OCI-LY3 (cell line): ENCODE data around the gene CASQ2.

ENCODE experiments used
- H2AFZ ChIP-seq: fragments of 200-600, 300-600 bp; shearing (Covaris generic); 2 replicates; pipeline ENCODE4 v1.6.0; 2014; ENCODE audit warnings: antibody characterized with exemption, low read depth, low read length
- H3K27ac ChIP-seq: fragments of 200-600, 300-600 bp; sonication (generic); 2 replicates; pipeline ENCODE4 v1.5.1; 2014; ENCODE audit warnings: mild to moderate bottlenecking, low read length, moderate library complexity, mixed read lengths
- H3K27me3 ChIP-seq: fragments of 200-600, 300-600 bp; sonication (generic); 2 replicates; pipeline ENCODE4 v1.6.1; 2014; ENCODE audit warnings: low read depth, low read length, mixed read lengths
- H3K36me3 ChIP-seq: fragments of 200-600, 300-600 bp; sonication (generic); replicated peaks from 2 replicates; pipeline ENCODE3; 2014; ENCODE audit warnings: low read depth, low read length, mixed read lengths
- H3K4me1 ChIP-seq: fragments of 300-600, 200-600 bp; sonication (generic); 2 replicates; pipeline ENCODE4 v1.6.1; 2014; ENCODE audit warnings: low read length, mixed read lengths
- H3K4me2 ChIP-seq: fragments of 200-600, 300-600 bp; sonication (generic); 2 replicates; pipeline ENCODE4 v1.6.1; 2014; ENCODE audit warnings: low read length, mixed read lengths
- H3K4me3 ChIP-seq: fragments of 300-600, 200-600 bp; sonication (generic); 2 replicates; pipeline ENCODE4 v1.5.1; 2014; ENCODE audit warnings: antibody characterized with exemption, mild to moderate bottlenecking, low read length, moderate library complexity
- H3K79me2 ChIP-seq: fragments of 300-600, 200-600 bp; shearing (Covaris generic); 2 replicates; pipeline ENCODE4 v1.6.1; 2014; ENCODE audit warnings: mild to moderate bottlenecking, low read length, mixed read lengths
- H3K9ac ChIP-seq: fragments of 300-600, 200-600 bp; shearing (Covaris generic); 2 replicates; pipeline ENCODE4 v1.6.0; 2014; ENCODE audit warnings: mild to moderate bottlenecking, low read length, moderate library complexity
- H3K9me3 ChIP-seq: fragments of 200-600, 300-600 bp; shearing (Covaris generic); 2 replicates; pipeline ENCODE4 v1.6.1; 2014; ENCODE audit warnings: low read length, mixed read lengths; ENCODE audit not compliant: insufficient read depth
- H4K20me1 ChIP-seq: fragments of 200-600, 300-600 bp; sonication (generic); 2 replicates; pipeline ENCODE4 v1.6.1; 2016; ENCODE audit warnings: low read length, mixed read lengths; ENCODE audit not compliant: insufficient read depth
- CTCF ChIP-seq: fragments of 200-600, 300-600 bp; sonication (generic); IDR thresholded peaks from 2 replicates; pipeline ENCODE4 v1.5.1; 2014; ENCODE audit warnings: antibody characterized with exemption, low read length, low read depth
- EZH2phosphoT487 ChIP-seq: fragments of 200-600 bp; shearing (Covaris generic); IDR thresholded peaks from 2 replicates; pipeline ENCODE4 v1.6.1; 2018; ENCODE audit warnings: antibody characterized with exemption, mixed run types, low read depth

The CASQ2 gene

GRCh38 chr1:115796036-115796435 is 27.5 kb upstream of the CASQ2 start:
- Histone ChIP-seq H3K36me3 (no peaks in the 10 kb centered on the region), H3K9me3 (no peaks in the 10 kb centered on the region), H3K79me2 (no peaks in the 10 kb centered on the region), H3K4me2 (no peak overlapping the region), H3K9ac (no peak overlapping the region), H2AFZ (no peak overlapping the region), H3K4me3 (no peak overlapping the region), H3K4me1 (no peaks in the 10 kb centered on the region), H3K27ac (no peak overlapping the region), H3K27me3 (no peaks in the 10 kb centered on the region), H4K20me1 (no peaks in the 10 kb centered on the region)
- TF ChIP-seq CTCF (no peak), EZH2phosphoT487 (no peak)

- Histone ChIP-seq H3K4me2 (no peak overlapping the region), H3K27ac (no peak overlapping the region), H3K27me3 (no peaks in the 10 kb centered on the region), H3K79me2 (no peaks in the 10 kb centered on the region), H2AFZ (no peak overlapping the region), H4K20me1 (no peaks in the 10 kb centered on the region), H3K9me3 (no peaks in the 10 kb centered on the region), H3K36me3 (no peaks in the 10 kb centered on the region), H3K4me1 (no peaks in the 10 kb centered on the region), H3K4me3 (no peak overlapping the region), H3K9ac (no peak overlapping the region)
- TF ChIP-seq EZH2phosphoT487 (no peak), CTCF (no peak)
These were observed 26.6 kb upstream of the CASQ2 start for GRCh38 chr1:115794976-115795639.

GRCh38 chr1:115793162-115793561 is 24.6 kb upstream of the CASQ2 start:
- no peaks in the 10 kb centered on the region for H3K79me2 ChIP-seq
- no peak overlapping the region for H3K4me2 ChIP-seq
- TF ChIP-seq EZH2phosphoT487 (no peak), CTCF (no peak)
- no peaks in the 10 kb centered on the region for H3K36me3 ChIP-seq
- H3K9ac ChIP-seq, result no peak overlapping the region
- H3K4me1 ChIP-seq, result no peaks in the 10 kb centered on the region
- H3K27ac ChIP-seq, result no peak overlapping the region
- no peaks in the 10 kb centered on the region for H3K9me3 ChIP-seq
- no peak overlapping the region for H3K4me3 ChIP-seq
- no peaks in the 10 kb centered on the region for H3K27me3 ChIP-seq
- no peaks in the 10 kb centered on the region for H4K20me1 ChIP-seq
- no peak overlapping the region for H2AFZ ChIP-seq

- H4K20me1 ChIP-seq, result no peaks in the 10 kb centered on the region
- no peak overlapping the region for H3K9ac ChIP-seq
- no peaks in the 10 kb centered on the region for H3K36me3 ChIP-seq
- H3K4me3 ChIP-seq, result no peak overlapping the region
- H2AFZ ChIP-seq, result no peak overlapping the region
- no peaks in the 10 kb centered on the region for H3K79me2 ChIP-seq
- H3K9me3 ChIP-seq, result no peaks in the 10 kb centered on the region
- TF ChIP-seq CTCF (no peak), EZH2phosphoT487 (no peak)
- no peak overlapping the region for H3K4me2 ChIP-seq
- H3K27ac ChIP-seq, result no peak overlapping the region
- H3K27me3 ChIP-seq, result no peaks in the 10 kb centered on the region
- no peaks in the 10 kb centered on the region for H3K4me1 ChIP-seq
These were observed 23.3 kb upstream of the CASQ2 start for GRCh38 chr1:115791816-115792215.
